HG03469 (cell line): ENCODE results near the gene SPATS2.

Experiments
- ATAC-seq: cut with Tn5 transposase; IDR thresholded peaks from one replicate; pipeline ENCODE4 v1.9.1; 2021; ENCODE audit warnings: mild to moderate bottlenecking, moderate library complexity, moderate number of reproducible peaks; ENCODE audit not compliant: unreplicated experiment

The SPATS2 gene

DNA sequence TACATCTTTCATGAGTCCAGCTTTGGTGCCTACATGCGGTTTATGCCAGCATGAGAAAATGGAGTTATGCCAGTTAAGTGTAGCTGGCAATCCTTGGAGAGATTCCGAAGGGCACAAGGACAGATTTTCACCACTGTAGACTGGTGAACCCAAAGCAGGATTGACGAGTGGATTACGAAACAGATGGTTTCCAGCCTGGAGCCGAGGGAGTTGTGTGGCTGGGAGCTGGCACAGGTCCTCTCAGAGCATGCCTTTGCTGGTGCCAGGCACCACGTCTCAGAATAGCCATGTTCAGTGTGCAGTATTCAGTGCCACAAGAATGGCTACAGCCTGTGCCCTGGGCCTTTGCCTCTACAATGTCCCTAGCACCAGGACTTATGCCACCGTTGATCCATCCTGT, 184.8 kb downstream of the SPATS2 start:
- ATAC-seq: no peak

- no peak for ATAC-seq
Measured at GRCh38 chr12:49552425-49552824, 185.2 kb downstream of the SPATS2 start.

DNA sequence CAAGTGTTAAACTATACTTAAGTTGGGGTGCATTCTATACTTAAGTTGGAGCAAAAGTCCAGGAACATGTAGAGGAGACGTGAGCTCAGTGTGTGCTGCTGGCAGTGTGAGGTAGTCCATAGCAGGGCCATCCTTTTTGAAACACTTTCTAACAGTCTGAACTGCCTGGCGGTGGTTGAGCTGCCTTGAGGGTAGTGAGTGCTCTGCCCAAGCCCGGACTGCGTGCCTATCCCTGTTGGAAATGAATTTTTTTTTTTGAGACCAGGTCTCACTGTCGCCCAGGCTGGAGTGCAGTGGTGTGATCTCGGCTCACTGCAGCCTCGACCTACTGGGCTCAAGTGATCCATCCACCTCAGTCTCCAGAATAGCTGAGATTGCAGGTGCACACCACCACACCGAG, 185.6 kb downstream of the SPATS2 start:
- no peak for ATAC-seq

- ATAC-seq: no peak
Measured at GRCh38 chr12:49553512-49554088, 186.3 kb downstream of the SPATS2 start.

DNA sequence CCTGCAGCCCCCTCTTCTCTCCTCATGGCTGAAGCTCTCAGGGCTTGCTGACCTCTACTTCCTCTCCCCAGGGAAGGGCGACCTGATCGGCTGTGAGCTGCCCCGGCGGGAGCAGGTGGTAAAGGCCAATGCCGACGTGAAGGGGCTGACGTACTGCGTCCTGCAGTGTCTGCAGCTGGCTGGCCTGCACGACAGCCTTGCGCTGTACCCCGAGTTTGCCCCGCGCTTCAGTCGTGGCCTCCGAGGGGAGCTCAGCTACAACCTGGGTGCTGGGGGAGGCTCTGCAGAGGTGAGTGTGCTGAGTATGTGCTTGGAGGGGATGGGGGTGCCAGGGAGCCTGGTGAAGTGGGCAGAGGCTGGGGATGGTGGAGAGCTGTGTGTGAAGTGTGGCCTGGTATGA, 187.0 kb downstream of the SPATS2 start:
- ATAC-seq: no peak

- ATAC-seq: no peak
Measured at GRCh38 chr12:49555631-49556390, 188.5 kb downstream of the SPATS2 start.

DNA sequence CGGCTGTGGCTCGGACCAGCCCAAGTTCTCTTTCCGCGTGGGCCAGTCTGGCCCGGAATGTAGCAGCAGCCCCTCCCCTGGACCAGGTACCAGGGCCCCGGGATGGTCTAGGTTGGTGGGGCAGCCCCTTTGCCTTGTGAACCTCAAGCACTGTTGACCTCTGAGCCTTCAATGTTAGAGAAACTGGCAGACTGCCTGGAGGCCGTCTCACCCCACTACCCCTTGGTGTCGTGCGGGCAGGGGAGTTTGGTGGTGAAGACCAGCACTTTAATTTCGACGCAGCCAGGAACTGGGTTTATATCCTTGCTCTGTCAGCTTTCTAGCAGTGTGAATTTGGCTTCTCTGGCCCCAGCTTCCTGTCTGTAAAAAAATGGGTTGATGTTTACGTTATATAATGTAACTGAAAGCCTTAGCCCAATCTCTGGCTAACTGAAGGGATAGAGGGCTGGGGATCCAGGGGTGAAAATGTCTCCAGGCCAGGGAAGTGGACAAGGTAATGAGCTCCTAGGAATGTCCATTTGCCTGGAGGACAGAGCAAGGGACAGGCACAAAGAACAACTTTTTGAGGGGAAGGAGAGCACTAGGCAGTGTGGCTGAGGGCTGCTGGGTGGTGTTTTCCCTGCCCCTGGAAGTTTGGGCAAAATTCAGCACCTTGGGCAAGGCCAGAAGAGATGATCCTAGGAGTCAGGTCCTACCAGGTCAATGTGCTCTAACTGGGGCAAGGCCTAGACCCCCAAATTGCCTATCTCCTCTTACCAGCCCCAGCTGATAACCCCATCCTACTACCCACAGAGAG, 189.3 kb downstream of the SPATS2 start:
- no peak for ATAC-seq

DNA sequence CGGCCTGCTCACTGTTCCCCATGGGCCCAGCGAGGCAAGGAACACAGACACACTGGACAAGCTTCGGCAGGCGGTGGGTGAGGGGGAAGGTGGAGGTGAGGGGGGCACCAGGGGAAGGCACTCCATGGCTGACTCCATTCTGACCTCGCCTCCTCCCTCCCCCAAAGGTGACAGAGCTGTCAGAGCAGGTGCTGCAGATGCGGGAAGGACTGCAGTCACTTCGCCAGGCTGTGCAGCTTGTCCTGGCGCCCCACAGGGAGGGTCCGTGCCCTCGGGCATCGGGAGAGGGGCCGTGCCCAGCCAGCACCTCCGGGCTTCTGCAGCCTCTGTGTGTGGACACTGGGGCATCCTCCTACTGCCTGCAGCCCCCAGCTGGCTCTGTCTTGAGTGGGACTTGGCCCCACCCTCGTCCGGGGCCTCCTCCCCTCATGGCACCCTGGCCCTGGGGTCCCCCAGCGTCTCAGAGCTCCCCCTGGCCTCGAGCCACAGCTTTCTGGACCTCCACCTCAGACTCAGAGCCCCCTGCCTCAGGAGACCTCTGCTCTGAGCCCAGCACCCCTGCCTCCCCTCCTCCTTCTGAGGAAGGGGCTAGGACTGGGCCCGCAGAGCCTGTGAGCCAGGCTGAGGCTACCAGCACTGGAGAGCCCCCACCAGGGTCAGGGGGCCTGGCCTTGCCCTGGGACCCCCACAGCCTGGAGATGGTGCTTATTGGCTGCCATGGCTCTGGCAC, 190.1 kb downstream of the SPATS2 start:
- ATAC-seq: no peak

DNA sequence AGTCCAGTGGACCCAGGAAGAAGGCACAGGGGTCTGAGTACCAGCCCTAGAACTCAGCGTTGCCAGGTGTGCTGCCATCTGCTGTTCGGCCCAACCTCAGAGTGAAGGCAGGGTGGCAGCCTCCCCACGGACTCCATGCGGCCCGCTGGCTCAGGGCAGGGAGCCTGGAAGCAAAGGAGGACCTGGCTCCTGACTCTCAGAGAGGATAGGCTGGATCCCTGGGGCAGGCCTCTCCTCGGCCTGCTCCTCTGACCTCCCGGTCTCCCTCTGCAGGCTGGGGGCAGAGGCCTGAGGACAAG, 190.6 kb downstream of the SPATS2 start:
- ATAC-seq: no peak

DNA sequence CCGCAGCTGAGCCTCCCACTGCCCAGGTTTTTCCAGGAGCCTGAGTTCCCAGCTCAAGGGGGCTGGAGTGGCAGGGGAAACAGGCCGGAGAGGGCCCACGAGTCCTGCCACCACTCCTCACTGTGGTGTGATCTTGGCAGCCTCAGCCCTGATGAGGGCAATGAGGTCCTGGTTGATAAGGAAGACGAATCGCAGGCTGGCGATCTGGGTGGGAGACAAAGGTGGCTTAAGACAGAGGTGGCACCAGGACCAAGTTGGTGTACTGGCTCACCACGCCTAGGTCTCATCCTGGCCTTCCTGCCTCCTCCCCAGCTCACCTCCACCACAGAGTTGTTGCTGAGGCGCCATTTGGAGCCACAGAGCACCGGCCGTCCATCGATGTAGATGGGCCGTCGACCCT, 191.3 kb downstream of the SPATS2 start:
- ATAC-seq: no peak

DNA sequence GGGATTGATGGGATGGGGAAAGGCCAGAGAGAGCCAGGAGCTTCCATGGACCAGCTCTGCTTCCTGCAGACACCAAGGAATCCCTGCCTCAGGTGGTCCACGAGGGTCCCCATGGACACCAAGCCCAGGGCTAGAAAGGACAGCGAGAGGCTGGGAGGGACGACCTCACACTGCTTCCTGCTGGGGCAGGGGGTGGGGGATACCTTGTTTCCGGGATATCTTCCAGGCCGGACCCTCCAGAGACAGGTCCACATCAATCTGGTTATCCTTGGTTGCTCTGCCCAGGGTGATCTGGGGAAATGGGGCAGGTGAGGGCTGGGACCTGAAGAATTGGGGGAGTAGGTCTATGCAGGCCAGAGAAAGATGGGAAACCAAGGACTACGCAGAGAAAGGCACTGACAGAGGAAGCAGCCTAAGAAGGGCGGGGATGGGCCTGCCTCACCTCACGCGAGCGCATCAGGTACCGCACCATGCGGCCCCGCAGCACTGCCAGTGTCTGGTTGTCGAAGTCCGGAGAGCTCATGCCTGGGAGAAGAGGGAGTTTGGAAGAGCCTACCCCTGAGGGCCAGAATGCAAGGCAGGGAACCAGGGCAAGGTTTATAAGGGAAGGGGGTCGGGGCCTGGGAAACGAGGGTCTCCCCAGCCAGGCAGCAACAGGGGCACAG, 191.9 kb downstream of the SPATS2 start:
- ATAC-seq: no peak

GRCh38 chr12:49560695-49561094, 193.4 kb downstream of the SPATS2 start:
- no peak for ATAC-seq

DNA sequence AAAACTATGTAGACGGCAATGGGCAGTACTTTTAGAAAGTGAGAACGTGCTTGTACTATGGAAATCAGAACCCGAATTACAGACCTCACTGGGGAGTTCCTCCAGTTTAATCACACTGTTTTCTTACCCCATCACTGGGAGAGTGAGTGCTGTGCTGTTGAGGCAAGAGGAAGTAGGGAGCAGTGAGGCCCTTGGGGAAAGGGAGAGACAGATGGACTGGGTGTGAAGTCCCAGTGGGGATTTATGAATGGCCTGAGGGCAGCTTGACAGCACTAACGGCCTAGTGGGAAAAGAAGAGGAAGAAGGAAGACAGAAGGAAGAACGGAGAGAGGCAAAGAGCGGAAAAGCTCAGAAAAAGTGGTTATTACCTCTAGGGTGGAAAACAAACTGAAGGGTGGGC, 195.0 kb downstream of the SPATS2 start:
- no peak for ATAC-seq

DNA sequence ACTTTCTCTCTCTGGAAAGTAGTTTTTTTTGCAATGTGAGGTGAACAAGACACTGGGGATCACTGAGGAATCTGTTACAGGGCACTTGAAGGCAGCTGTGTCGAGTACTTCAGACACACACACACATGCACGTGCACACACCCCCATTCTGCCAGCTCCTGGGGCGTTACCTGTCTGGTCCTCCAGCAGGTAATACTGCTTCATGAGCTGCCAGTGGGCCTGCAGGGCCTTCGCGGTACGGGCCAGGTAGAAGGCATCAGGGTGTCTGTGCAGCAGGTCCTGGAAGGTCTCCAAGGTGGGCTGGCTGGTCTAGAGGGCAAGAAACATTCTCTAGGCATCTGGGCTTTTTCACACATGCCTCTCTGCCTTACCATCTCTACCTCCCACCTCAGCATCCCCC, 195.6 kb downstream of the SPATS2 start:
- no peak for ATAC-seq

- ATAC-seq: no peak
Measured at GRCh38 chr12:49563951-49564685, 196.9 kb downstream of the SPATS2 start.

GRCh38 chr12:49564686-49565405, 197.6 kb downstream of the SPATS2 start:
- ATAC-seq: no peak

DNA sequence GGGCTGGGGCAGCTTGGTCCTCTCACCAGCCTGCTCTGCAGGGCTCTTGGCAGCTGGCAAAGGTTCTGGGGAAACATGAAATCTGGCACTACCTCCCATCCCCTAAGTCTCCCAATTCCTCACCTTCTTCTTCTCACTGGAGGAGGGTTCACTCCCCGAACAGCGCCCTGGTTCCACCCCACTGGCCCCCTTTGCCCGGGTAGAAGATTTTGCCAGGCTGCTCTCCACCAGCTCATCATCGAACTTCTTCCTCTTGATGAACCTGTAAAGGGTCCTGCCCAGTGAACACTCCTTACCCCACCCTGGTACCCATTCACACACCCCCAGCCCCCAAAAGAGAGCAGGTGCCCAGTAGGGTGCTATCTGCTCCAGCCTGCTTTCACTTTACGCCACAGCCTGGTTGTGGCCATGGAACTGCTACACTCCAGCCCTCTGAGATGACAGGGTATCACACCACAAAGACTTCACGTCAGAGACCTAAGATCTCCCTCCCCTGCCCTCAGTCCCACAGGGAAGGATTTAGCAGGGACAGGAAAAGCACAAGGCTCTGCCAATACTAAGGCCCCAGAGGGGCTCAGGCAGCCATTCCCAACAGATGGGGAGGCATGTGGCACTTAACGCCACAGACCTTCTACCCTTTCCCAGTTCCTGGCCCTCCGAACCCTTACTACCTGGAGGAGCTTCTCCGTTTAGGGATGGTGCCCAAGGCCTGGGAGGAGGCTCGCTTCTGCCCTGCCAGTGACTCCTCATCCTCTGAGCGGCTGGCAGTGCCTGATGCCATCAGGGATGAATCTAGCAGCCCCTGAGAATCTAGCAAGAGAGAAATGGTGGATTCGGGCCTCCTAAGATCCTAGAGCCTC, 198.4 kb downstream of the SPATS2 start:
- ATAC-seq: no peak

GRCh38 chr12:49566361-49566760, 199.1 kb downstream of the SPATS2 start:
- no peak for ATAC-seq

DNA sequence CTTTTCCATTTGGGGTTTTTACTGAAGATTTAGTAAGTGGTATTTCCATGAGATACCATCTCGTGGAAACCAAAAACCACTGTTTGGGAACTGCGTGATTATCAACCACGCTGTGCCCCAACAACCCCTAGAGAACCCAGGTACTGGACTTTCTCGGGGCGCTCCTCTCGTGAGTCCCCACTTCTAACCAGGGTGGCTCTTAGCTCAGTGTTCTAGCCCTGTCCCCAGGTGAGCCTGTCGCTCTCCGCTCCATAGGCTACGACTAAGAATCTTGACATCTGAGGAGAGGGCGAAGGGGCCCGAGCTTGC, 200.0 kb downstream of the SPATS2 start:
- ATAC-seq: no peak
